CD14-positive monocyte (primary cell): Measurements from ENCODE around the gene LETM1. TPM values are rescaled to one million over a fixed set of nuclear protein-coding genes. Genes with fewer than 3 reads are reported as not detected.
"Not testable (repeated sequence)": the region's sequence is repeated elsewhere in the genome, so short reads cannot be mapped to it uniquely, and the experiment has no call there.

Experiments used
- DNase-seq, 3 donors: peaks; one replicate each; pipeline ENCODE4 v3.0.0-alpha.2; 2011 to 2022
- H2AFZ ChIP-seq: 2 replicates; pipeline ENCODE4 v1.6.0; 2012; ENCODE audit warnings: mild to moderate bottlenecking, low read depth, low read length, inconsistent platforms; ENCODE audit not compliant: insufficient read depth, poor library complexity, severe bottlenecking
- H3K27ac ChIP-seq, 2 donors: 1 replicate in 1 of 2; 2 replicates in 1 of 2; pipeline ENCODE4 v1.5.1; 2012 to 2013; ENCODE audit warnings: low read length in 2 of 2, control low read depth in 1 of 2, inconsistent platforms in 1 of 2, low read depth in 1 of 2, mild to moderate bottlenecking in 1 of 2
- H3K27me3 ChIP-seq, 2 donors: one replicate each; pipeline versions ENCODE4 v1.6.0 to v1.6.1; 2011 to 2013; ENCODE audit warnings: low read length in 2 of 2; ENCODE audit not compliant: control insufficient read depth in 2 of 2, insufficient read depth in 2 of 2
- H3K36me3 ChIP-seq, 2 donors: replicated peaks in 1 of 2; 1 replicate in 1 of 2; 2 replicates in 1 of 2; pipeline versions ENCODE4 v1.5.1 to v1.6.1; 2012 to 2013; ENCODE audit warnings: low read length in 2 of 2, control low read depth in 1 of 2, inconsistent platforms in 1 of 2, mild to moderate bottlenecking in 1 of 2; ENCODE audit not compliant: insufficient read depth in 2 of 2, control insufficient read depth in 1 of 2
- H3K4me1 ChIP-seq, 2 donors: 1 replicate in 1 of 2; 2 replicates in 1 of 2; pipeline versions ENCODE4 v1.5.1 to v1.6.1; 2012 to 2013; ENCODE audit warnings: low read length in 2 of 2, control low read depth in 1 of 2, inconsistent platforms in 1 of 2, mild to moderate bottlenecking in 1 of 2, moderate library complexity in 1 of 2; ENCODE audit not compliant: insufficient read depth in 2 of 2, control insufficient read depth in 1 of 2
- H3K4me2 ChIP-seq: replicated peaks from 2 replicates; pipeline ENCODE3; 2012; ENCODE audit warnings: low read length, moderate library complexity, mild to moderate bottlenecking; ENCODE audit not compliant: poor library complexity, severe bottlenecking; ENCODE audit errors: extremely low read depth
- H3K4me3 ChIP-seq, 3 experiments: fragments of 200-600 bp in 1 of 3; sonication (generic) in 1 of 3; replicated peaks in 1 of 3; 1 replicate in 2 of 3; 2 replicates in 1 of 3; pipeline ENCODE4 v1.5.1; 2011 to 2013; ENCODE audit warnings: low read length in 3 of 3, mild to moderate bottlenecking in 3 of 3, control low read depth in 2 of 3, low read depth in 2 of 3, inconsistent platforms in 1 of 3, moderate library complexity in 1 of 3
- H3K79me2 ChIP-seq: 2 replicates; pipeline ENCODE4 v1.6.0; 2012; ENCODE audit warnings: mild to moderate bottlenecking, control low read depth, inconsistent platforms, low read length, moderate library complexity; ENCODE audit not compliant: insufficient read depth
- H3K9ac ChIP-seq: 2 replicates; pipeline ENCODE4 v1.6.0; 2017; ENCODE audit warnings: low read length, mild to moderate bottlenecking; ENCODE audit not compliant: insufficient read depth, poor library complexity, severe bottlenecking
- H3K9me3 ChIP-seq, 2 donors: replicated peaks in 1 of 2; 1 replicate in 1 of 2; 2 replicates in 1 of 2; pipeline versions ENCODE4 v1.5.1 to v1.6.1; 2012 to 2013; ENCODE audit warnings: low read length in 2 of 2, control low read depth in 1 of 2; ENCODE audit not compliant: control insufficient read depth in 1 of 2, insufficient read depth in 1 of 2
- H4K20me1 ChIP-seq: 2 replicates; pipeline ENCODE4 v1.6.0; 2012; ENCODE audit warnings: mild to moderate bottlenecking, low read length, control low read depth, moderate library complexity; ENCODE audit not compliant: insufficient read depth
- H3K27ac Mint-ChIP-seq, 7 donors: one replicate each; pipeline ENCODE4 v1.8.0; 2020; ENCODE audit warnings: mild to moderate bottlenecking in 7 of 7, mixed read lengths in 7 of 7, moderate library complexity in 6 of 7, inconsistent platforms in 2 of 7
- H3K27me3 Mint-ChIP-seq, 3 donors: one replicate each; pipeline ENCODE4 v1.8.0; 2021 to 2022; ENCODE audit warnings: low read depth in 3 of 3, mild to moderate bottlenecking in 3 of 3, mixed read lengths in 3 of 3, moderate library complexity in 3 of 3, inconsistent platforms in 1 of 3
- H3K36me3 Mint-ChIP-seq, 2 donors: one replicate each; pipeline ENCODE4 v1.8.0; 2020; ENCODE audit warnings: mixed read lengths in 2 of 2, inconsistent platforms in 1 of 2, mild to moderate bottlenecking in 1 of 2
- H3K4me1 Mint-ChIP-seq: one replicate; pipeline ENCODE4 v1.8.0; 2020; ENCODE audit warnings: mild to moderate bottlenecking, mixed read lengths
- H3K4me3 Mint-ChIP-seq, 2 donors: one replicate each; pipeline ENCODE4 v1.8.0; 2020; ENCODE audit warnings: mild to moderate bottlenecking in 2 of 2, mixed read lengths in 2 of 2, moderate library complexity in 1 of 2
- H3K9me3 Mint-ChIP-seq, 7 donors: one replicate each; pipeline ENCODE4 v1.8.0; 2020 to 2022; ENCODE audit warnings: mixed read lengths in 7 of 7, mild to moderate bottlenecking in 6 of 7, moderate library complexity in 6 of 7, inconsistent platforms in 2 of 7
- CTCF ChIP-seq: fragments of 200-600 bp; IDR thresholded peaks from one replicate; pipeline ENCODE4 v1.8.0; 2022; ENCODE audit warnings: antibody characterized with exemption, mild to moderate bottlenecking
- WGBS: methylation state at CpG from one replicate; pipeline ENCODE4 v1.1.5; 2013; ENCODE audit warnings: missing lambda C conversion rate; ENCODE audit not compliant: insufficient coverage; 5-methylcytosine and 5-hydroxymethylcytosine counted together
- intact Hi-C, 2 donors: fragments of 100-400 bp; cut with micrococcal nuclease; formaldehyde crosslinking; loops; one replicate each; pipeline versions ENCODE4 v1.15.0 to v1.15.1; 2023
- polyA plus RNA-seq, 3 donors: library from polyadenylated mRNA; depleted of rRNA in 1 of 3; unstranded in 2 of 3; stranded (reverse) in 1 of 3; fragments of 300-500 nt in 2 of 3; fragments of >200 nt in 1 of 3; fragmentation: Illumina TruSeq in 2 of 3; gene quantifications; 1 replicate in 2 of 3; 2 replicates in 1 of 3; pipeline ENCODE4 v1.2.3, GENCODE V29; 2012 to 2021

Gene LETM1
- polyA plus RNA-seq, 3 donors, result 6.2 to 18.6 (median 9.0) TPM

- TF ChIP-seq CTCF, result no peak
- DNase-seq, result no peak
- Mint-ChIP-seq H3K9me3 (peaks cover 0 to 2% (median 0%) of the 10 kb centered on the region in 7 donors), H3K36me3 (peaks cover 81 to 93% of the 10 kb centered on the region in 2 donors), H3K4me1 (no peaks in the 10 kb centered on the region), H3K27ac (peak overlapping the region in 1 of 7 donors; percentile 24), H3K4me3 (no peak overlapping the region), H3K27me3 (peaks cover 0 to 3% (median 1%) of the 10 kb centered on the region in 3 donors)
- Histone ChIP-seq H3K9ac (no peak overlapping the region), H3K27ac (no peak overlapping the region), H3K79me2 (no peaks in the 10 kb centered on the region), H3K27me3 (no peaks in the 10 kb centered on the region), H2AFZ (no peak overlapping the region), H3K36me3 (peaks cover 78 to 97% of the 10 kb centered on the region in 2 donors), H3K4me1 (no peaks in the 10 kb centered on the region), H4K20me1 (no peaks in the 10 kb centered on the region), H3K4me2 (no peak overlapping the region), H3K9me3 (no peaks in the 10 kb centered on the region), H3K4me3 (no peak overlapping the region)
- 100% methylated on average over 6 of the region's 10 CpGs for WGBS
- intact Hi-C loops, result no loop called here
These were observed 18.9 kb downstream of the LETM1 start for GRCh38 chr4:1837069-1837468.

GRCh38 chr4:1836650-1837049 is 19.3 kb downstream of the LETM1 start:
- no peak overlapping the region for H3K4me2 ChIP-seq
- no peak overlapping the region for H3K4me3 ChIP-seq
- no peak overlapping the region for H3K27ac ChIP-seq
- H3K27me3 ChIP-seq, result no peaks in the 10 kb centered on the region
- peaks cover 79 to 93% of the 10 kb centered on the region in 2 donors for H3K36me3 Mint-ChIP-seq
- H3K9ac ChIP-seq, result no peak overlapping the region
- no peaks in the 10 kb centered on the region for H3K4me1 ChIP-seq
- H3K36me3 ChIP-seq, result peaks cover 80 to 97% of the 10 kb centered on the region in 2 donors
- no peak overlapping the region for H2AFZ ChIP-seq
- no peaks in the 10 kb centered on the region for H4K20me1 ChIP-seq
- TF ChIP-seq CTCF, result no peak
- intact Hi-C loops, result no loop called here
- H3K4me1 Mint-ChIP-seq, result no peaks in the 10 kb centered on the region
- H3K27ac Mint-ChIP-seq, result no peak overlapping the region
- 100% methylated on average over 5 of the region's 7 CpGs for WGBS
- H3K27me3 Mint-ChIP-seq, result peaks cover 0 to 3% (median 1%) of the 10 kb centered on the region in 3 donors
- peaks cover 0 to 2% (median 0%) of the 10 kb centered on the region in 7 donors for H3K9me3 Mint-ChIP-seq
- no peak for DNase-seq
- H3K4me3 Mint-ChIP-seq, result no peak overlapping the region
- no peaks in the 10 kb centered on the region for H3K79me2 ChIP-seq
- H3K9me3 ChIP-seq, result no peaks in the 10 kb centered on the region

- H3K4me2 ChIP-seq, DNase-seq, H3K9ac ChIP-seq, H3K9me3 ChIP-seq, intact Hi-C loops, H3K4me3 Mint-ChIP-seq, H3K27me3 ChIP-seq, H3K4me1 ChIP-seq, H3K4me1 Mint-ChIP-seq, H3K79me2 ChIP-seq, H3K9me3 Mint-ChIP-seq, H3K4me3 ChIP-seq, H4K20me1 ChIP-seq, H2AFZ ChIP-seq, H3K27me3 Mint-ChIP-seq, H3K27ac ChIP-seq: not testable (repeated sequence)
- H3K27ac Mint-ChIP-seq, result peak overlapping the region in 1 of 7 donors; percentile 26
- peaks cover 77 to 93% of the 10 kb centered on the region in 2 donors for H3K36me3 Mint-ChIP-seq
- 96% methylated on average over 4 of the region's 8 CpGs for WGBS
- peaks cover 77 to 97% of the 10 kb centered on the region in 2 donors for H3K36me3 ChIP-seq
These were observed 20.1 kb downstream of the LETM1 start for GRCh38 chr4:1835836-1836235.
